H1 (cell line): Measurements from ENCODE around the gene KIF5A. TPM values are rescaled to one million over a fixed set of nuclear protein-coding genes. Genes with fewer than 3 reads are reported as not detected.

ENCODE experiments used
- BCL11A ChIP-seq, 2 experiments: IDR thresholded peaks; one replicate each; pipeline ENCODE4 v1.6.1; 2011; ENCODE audit warnings: low read depth in 2 of 2, low read length in 2 of 2, mild to moderate bottlenecking in 2 of 2
- EGR1 ChIP-seq: IDR thresholded peaks from 2 replicates; pipeline ENCODE4 v1.6.1; 2011; ENCODE audit warnings: low read depth, low read length, borderline replicate concordance
- GABPA ChIP-seq: IDR thresholded peaks from 2 replicates; pipeline ENCODE4 v1.6.1; 2011; ENCODE audit warnings: mild to moderate bottlenecking, low read length, moderate library complexity, borderline replicate concordance; ENCODE audit not compliant: insufficient read depth
- POLR2A ChIP-seq, 2 experiments: IDR thresholded peaks; 1 replicate in 1 of 2; 2 replicates in 1 of 2; pipeline ENCODE4 v1.6.1; 2011; ENCODE audit warnings: low read depth in 2 of 2, low read length in 2 of 2, mild to moderate bottlenecking in 2 of 2; ENCODE audit errors: control extremely low read depth in 1 of 2
- POLR2AphosphoS5 ChIP-seq: IDR thresholded peaks from 2 replicates; pipeline ENCODE4 v1.6.1; 2011; ENCODE audit warnings: low read depth, low read length
- SP1 ChIP-seq: IDR thresholded peaks from 2 replicates; pipeline ENCODE4 v1.6.1; 2011; ENCODE audit warnings: low read depth, low read length
- YY1 ChIP-seq: IDR thresholded peaks from 2 replicates; pipeline ENCODE4 v1.6.1; 2011; ENCODE audit warnings: low read depth, mild to moderate bottlenecking, low read length
- polyA plus RNA-seq, 7 experiments: library from polyadenylated mRNA; depleted of rRNA in 3 of 7; stranded (reverse) in 5 of 7; unstranded in 2 of 7; fragments of >200 nt in 5 of 7; fragments of 200-250 nt in 2 of 7; gene quantifications; 1 replicate in 5 of 7; 2 replicates in 1 of 7; 4 replicates in 1 of 7; pipeline versions ENCODE4 v1.2.1 to v1.2.3, GENCODE V29; 2011 to 2013; ENCODE audit warnings: missing spikeins in 2 of 7, mixed read lengths in 2 of 7
- total RNA-seq: library from RNA; stranded (reverse); fragmentation: NEBNext Ultra II Directional; extraction: Animal tissue kit (Norgen Biotek cat#: 25700); gene quantifications from 2 replicates; pipeline ENCODE4 v1.2.1, GENCODE V29; 2021
- TF ChIP-seq, protein P1 (sequence below): fragments of 300-600 bp; sonication (generic); IDR thresholded peaks from 2 replicates; pipeline ENCODE4 v1.7.1; 2012; ENCODE audit warnings: low read length, moderate library complexity, mild to moderate bottlenecking, inconsistent platforms; ENCODE audit not compliant: insufficient replicate concordance

The KIF5A gene
- total and polyA plus RNA-seq, 2 of the 8 experiments (the other 6 are each of a cell fraction or from before 2014, with no cell fraction given): 10.7 to 21.9 TPM

DNA sequence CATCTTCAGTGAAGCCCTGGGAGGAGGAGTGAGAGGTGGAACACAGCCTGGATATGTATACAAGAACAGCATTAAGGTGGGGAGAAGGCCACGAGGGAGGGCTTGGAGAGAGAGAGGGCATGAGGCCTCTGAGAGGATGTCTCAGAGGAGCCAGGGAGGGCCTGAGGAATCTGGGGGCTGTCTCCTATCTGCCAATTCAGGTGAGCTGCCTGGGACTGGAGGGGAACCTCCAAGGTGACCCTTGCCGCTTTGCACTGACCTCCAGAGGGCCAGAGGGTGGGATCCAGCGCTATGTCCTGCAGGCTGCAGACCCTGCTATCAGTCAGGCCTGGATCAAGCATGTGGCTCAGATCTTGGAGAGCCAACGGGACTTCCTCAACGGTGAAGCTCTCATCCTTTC is 65.8 kb downstream of the KIF5A start (continued):
- TF ChIP-seq, protein P1, sequence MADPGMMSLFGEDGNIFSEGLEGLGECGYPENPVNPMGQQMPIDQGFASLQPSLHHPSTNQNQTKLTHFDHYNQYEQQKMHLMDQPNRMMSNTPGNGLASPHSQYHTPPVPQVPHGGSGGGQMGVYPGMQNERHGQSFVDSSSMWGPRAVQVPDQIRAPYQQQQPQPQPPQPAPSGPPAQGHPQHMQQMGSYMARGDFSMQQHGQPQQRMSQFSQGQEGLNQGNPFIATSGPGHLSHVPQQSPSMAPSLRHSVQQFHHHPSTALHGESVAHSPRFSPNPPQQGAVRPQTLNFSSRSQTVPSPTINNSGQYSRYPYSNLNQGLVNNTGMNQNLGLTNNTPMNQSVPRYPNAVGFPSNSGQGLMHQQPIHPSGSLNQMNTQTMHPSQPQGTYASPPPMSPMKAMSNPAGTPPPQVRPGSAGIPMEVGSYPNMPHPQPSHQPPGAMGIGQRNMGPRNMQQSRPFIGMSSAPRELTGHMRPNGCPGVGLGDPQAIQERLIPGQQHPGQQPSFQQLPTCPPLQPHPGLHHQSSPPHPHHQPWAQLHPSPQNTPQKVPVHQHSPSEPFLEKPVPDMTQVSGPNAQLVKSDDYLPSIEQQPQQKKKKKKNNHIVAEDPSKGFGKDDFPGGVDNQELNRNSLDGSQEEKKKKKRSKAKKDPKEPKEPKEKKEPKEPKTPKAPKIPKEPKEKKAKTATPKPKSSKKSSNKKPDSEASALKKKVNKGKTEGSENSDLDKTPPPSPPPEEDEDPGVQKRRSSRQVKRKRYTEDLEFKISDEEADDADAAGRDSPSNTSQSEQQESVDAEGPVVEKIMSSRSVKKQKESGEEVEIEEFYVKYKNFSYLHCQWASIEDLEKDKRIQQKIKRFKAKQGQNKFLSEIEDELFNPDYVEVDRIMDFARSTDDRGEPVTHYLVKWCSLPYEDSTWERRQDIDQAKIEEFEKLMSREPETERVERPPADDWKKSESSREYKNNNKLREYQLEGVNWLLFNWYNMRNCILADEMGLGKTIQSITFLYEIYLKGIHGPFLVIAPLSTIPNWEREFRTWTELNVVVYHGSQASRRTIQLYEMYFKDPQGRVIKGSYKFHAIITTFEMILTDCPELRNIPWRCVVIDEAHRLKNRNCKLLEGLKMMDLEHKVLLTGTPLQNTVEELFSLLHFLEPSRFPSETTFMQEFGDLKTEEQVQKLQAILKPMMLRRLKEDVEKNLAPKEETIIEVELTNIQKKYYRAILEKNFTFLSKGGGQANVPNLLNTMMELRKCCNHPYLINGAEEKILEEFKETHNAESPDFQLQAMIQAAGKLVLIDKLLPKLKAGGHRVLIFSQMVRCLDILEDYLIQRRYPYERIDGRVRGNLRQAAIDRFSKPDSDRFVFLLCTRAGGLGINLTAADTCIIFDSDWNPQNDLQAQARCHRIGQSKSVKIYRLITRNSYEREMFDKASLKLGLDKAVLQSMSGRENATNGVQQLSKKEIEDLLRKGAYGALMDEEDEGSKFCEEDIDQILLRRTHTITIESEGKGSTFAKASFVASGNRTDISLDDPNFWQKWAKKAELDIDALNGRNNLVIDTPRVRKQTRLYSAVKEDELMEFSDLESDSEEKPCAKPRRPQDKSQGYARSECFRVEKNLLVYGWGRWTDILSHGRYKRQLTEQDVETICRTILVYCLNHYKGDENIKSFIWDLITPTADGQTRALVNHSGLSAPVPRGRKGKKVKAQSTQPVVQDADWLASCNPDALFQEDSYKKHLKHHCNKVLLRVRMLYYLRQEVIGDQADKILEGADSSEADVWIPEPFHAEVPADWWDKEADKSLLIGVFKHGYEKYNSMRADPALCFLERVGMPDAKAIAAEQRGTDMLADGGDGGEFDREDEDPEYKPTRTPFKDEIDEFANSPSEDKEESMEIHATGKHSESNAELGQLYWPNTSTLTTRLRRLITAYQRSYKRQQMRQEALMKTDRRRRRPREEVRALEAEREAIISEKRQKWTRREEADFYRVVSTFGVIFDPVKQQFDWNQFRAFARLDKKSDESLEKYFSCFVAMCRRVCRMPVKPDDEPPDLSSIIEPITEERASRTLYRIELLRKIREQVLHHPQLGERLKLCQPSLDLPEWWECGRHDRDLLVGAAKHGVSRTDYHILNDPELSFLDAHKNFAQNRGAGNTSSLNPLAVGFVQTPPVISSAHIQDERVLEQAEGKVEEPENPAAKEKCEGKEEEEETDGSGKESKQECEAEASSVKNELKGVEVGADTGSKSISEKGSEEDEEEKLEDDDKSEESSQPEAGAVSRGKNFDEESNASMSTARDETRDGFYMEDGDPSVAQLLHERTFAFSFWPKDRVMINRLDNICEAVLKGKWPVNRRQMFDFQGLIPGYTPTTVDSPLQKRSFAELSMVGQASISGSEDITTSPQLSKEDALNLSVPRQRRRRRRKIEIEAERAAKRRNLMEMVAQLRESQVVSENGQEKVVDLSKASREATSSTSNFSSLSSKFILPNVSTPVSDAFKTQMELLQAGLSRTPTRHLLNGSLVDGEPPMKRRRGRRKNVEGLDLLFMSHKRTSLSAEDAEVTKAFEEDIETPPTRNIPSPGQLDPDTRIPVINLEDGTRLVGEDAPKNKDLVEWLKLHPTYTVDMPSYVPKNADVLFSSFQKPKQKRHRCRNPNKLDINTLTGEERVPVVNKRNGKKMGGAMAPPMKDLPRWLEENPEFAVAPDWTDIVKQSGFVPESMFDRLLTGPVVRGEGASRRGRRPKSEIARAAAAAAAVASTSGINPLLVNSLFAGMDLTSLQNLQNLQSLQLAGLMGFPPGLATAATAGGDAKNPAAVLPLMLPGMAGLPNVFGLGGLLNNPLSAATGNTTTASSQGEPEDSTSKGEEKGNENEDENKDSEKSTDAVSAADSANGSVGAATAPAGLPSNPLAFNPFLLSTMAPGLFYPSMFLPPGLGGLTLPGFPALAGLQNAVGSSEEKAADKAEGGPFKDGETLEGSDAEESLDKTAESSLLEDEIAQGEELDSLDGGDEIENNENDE: no peak
- TF ChIP-seq SP1 (no peak), POLR2AphosphoS5 (no peak), GABPA (no peak), EGR1 (no peak), BCL11A (IDR thresholded peaks at IDR 0.05; ENCODE audit: low read depth in 2 of 2, low read length in 2 of 2) (no peak), POLR2A (IDR thresholded peaks at IDR 0.05; ENCODE audit: control extremely low read depth in 1 of 2, low read depth in 2 of 2, low read length in 2 of 2) (no peak), YY1 (no peak)
- TF ChIP-seq, all 59 proteins: peak for 0
